OCI-LY1 (cell line): ENCODE data around the gene CCNY.

ENCODE experiments used
- EZH2 ChIP-seq: fragments of 200-600 bp; sonication (generic), shearing (Covaris generic); IDR thresholded peaks from 2 replicates; pipeline ENCODE4 v1.8.0; 2017; ENCODE audit warnings: borderline replicate concordance, mixed run types, mild to moderate bottlenecking, antibody characterized with exemption, low read length, moderate library complexity, mixed read lengths
- TF ChIP-seq, protein P1 (sequence below): fragments of 200-600 bp; sonication (generic), shearing (Covaris generic); IDR thresholded peaks from 2 replicates; pipeline ENCODE4 v1.5.1; 2017; ENCODE audit warnings: mild to moderate bottlenecking, antibody characterized with exemption, low read length, moderate library complexity, mixed read lengths

DNA sequence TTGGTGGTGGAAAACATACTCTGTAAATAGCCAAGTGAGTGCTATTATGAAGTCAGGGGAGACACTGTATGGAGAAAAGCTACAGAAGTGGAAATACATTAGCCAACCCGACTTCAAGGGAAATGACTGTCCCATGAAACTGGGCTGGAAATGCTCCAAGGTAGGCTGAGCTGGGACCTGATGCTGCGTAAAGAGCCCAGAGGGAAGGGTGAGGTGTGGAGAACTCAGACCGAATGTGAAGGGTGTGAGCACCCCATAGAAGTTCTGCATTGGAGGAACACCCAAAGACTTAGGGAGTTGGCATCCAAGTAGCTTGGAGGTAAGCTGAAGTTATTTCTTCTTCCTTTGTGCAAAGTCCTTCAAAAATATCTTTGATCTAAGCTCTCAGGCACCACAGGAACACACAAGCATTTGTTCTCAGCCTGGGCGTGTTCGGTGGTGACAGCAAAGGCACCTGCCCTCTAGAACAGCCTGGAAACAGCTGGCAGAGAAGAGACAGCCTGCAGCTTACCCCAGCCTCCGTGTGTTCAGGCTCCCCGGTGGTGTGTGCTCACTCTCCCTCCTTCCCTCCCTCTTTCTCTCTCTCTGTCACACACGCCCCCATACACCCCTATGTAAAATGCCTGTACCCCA lies 249.7 kb downstream of the CCNY start:
- TF ChIP-seq, protein P1, sequence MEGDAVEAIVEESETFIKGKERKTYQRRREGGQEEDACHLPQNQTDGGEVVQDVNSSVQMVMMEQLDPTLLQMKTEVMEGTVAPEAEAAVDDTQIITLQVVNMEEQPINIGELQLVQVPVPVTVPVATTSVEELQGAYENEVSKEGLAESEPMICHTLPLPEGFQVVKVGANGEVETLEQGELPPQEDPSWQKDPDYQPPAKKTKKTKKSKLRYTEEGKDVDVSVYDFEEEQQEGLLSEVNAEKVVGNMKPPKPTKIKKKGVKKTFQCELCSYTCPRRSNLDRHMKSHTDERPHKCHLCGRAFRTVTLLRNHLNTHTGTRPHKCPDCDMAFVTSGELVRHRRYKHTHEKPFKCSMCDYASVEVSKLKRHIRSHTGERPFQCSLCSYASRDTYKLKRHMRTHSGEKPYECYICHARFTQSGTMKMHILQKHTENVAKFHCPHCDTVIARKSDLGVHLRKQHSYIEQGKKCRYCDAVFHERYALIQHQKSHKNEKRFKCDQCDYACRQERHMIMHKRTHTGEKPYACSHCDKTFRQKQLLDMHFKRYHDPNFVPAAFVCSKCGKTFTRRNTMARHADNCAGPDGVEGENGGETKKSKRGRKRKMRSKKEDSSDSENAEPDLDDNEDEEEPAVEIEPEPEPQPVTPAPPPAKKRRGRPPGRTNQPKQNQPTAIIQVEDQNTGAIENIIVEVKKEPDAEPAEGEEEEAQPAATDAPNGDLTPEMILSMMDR: no peak
- no peak for TF ChIP-seq EZH2
